Tibial nerve (tissue), 3 donors: ENCODE data around the gene PAPLN.

Experiments used
- CTCF ChIP-seq, 5 experiments: fragments of 200-600 bp in 3 of 5; fragments of 450-650 bp in 2 of 5; sonication (generic) in 3 of 5; IDR thresholded peaks; one replicate each; pipeline ENCODE4 v1.5.1; 2016 to 2019; ENCODE audit warnings: antibody characterized with exemption in 5 of 5, mild to moderate bottlenecking in 3 of 5, moderate library complexity in 2 of 5
- POLR2A ChIP-seq, 2 donors: fragments of 450-650 bp; IDR thresholded peaks; one replicate each; pipeline ENCODE4 v1.6.1; 2017; ENCODE audit warnings: antibody characterized with exemption in 2 of 2, mild to moderate bottlenecking in 2 of 2, moderate library complexity in 2 of 2

- no peak for TF ChIP-seq CTCF (IDR thresholded peaks at IDR 0.05)
- no peak for TF ChIP-seq POLR2A (IDR thresholded peaks at IDR 0.05)
Measured at GRCh38 chr14:73223049-73223448, 14.3 kb upstream of the PAPLN start.
